LoVo (cell line): ENCODE measurements around the gene WNT3A.

Experiments used
- DNase-seq: peaks from one replicate; pipeline ENCODE4 v3.0.0-alpha.2; 2016; ENCODE audit warnings: low spot score

The WNT3A gene

DNA sequence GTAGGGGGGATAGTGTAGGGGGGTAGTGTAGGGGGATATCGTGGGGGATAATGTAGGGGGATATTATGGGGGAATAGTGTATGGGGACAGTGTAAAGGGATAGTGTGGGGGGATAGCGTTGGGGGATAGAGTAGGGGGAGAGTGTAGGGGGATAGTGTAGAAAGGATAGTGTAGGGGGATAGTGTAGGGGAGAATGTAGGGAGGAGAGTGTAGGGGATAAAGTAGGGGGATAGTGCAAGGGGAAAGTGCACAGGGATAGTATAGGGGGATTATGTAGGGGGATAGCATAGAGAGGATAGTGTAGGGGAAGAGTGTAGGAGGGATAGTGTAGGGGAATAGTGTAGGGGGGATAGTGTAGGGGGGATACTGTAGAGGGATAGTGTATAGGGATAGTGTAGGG is 63.4 kb downstream of the WNT3A start:
- DNase-seq: no peak

DNA sequence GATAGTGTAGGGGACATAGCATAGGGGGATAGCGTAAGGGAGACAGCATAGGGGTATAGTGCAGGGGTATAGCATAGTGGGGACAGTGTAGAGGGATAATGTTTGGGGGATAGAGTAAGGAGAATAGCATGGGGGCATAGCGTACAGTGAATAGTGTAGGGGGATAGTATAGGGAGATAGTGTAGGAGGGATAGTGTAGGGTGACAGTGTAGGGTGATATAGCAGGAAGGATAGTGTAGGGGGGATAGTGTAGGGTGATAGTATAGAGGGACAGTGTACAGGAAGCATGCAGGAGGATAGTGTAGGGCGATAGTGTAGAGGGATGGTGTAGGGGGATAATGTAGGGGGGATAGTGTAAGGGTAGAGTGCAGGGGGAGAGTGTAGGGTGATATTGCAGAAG is 64.1 kb downstream of the WNT3A start:
- DNase-seq: no peak

GRCh38 chr1:228071839-228072657 is 65.2 kb downstream of the WNT3A start:
- DNase-seq: no peak

- no peak for DNase-seq
Observed at GRCh38 chr1:228072658-228073043, 65.9 kb downstream of the WNT3A start.

GRCh38 chr1:228073061-228073856 is 66.5 kb downstream of the WNT3A start:
- no peak for DNase-seq

DNA sequence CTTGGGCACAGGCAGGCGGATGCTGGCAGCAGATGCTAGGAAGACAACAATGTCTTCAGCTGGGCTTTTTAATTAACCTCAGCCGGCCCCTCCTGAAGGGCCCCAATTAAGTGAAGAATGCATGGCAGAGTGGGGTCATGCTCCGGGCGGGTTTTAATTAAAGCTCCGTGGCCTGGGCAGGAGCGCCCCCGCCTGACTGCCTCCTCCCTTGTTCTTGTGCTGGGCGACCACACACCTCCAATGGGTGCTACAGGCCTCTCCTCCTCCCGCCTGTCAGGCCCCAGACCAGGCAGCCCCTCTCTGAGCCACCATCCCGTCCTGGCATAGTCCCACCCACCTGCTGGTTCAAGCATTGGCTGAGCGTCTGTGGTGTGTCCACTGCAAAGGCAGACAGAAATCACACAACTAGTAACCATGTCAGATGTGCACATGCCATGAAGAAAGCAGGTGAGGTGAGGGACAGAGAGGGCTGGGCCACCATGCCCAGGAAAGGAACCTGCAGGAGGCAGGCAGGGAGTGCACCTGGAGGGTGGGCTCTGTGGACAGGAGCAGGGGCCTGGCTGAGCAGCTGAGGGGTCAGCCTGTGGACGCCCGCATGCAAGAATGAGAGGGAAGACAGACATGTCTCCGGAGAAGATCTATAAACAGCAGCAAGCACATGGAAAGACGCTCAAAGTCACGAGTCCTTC is 67.2 kb downstream of the WNT3A start:
- DNase-seq: no peak

DNA sequence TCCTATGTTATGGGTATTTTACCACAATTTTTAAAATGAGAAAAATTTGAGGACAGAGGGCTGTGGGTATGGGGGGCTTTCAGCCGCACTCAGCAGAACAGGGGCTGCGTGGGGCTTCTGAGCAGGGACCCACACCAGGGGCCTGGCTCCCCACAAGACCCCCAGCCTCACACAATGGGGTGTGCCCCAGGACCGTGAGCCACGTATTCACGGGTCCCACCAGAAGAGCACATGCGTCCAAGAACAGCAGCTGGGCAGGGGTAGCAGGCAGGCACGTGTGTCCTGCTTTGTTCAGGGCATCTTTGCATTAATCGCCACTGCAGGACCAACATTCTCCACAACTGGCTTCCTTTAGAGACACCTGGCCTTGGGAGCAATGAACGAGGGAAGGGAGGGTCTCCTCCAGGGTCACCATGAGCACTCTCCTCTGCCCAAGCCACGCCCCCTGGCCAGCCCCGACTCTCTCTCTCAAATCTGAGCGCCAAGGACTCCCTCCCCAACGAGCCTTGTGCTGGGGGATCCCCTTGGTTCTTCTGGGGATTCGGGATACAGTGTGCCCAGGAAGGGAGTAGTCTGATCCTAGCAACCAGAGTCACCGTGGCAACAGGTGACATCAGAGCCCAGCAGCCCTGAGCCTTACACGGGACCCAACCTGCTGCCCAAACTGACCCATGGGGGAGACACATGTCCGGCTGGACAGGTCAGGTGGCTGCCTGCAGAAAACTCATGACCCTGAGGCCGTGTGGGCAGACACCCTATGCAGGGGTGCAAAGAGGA is 68.3 kb downstream of the WNT3A start:
- DNase-seq: no peak

DNA sequence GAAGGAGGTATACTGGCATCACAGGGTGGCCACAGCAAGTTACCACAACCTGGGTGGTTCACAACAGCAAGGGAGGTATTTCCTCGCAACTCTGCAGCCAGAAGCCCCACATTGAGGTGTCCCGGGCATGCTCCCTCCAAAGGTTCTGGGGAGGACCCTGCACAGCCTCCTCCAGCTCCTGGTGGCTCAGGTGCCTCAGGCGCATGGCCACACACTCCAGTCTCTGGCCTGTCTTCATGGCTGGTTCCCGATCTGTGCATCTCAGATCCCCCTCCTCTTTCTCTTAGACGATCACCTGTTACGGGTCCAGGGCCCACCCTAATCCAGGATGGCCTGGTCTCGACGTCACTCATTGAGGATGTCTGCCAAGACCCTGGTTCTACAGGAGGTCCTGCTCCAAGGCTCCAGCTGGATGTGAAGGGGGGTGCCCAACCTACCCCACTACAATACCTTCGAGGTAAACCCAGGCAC is 69.0 kb downstream of the WNT3A start:
- DNase-seq: no peak

DNA sequence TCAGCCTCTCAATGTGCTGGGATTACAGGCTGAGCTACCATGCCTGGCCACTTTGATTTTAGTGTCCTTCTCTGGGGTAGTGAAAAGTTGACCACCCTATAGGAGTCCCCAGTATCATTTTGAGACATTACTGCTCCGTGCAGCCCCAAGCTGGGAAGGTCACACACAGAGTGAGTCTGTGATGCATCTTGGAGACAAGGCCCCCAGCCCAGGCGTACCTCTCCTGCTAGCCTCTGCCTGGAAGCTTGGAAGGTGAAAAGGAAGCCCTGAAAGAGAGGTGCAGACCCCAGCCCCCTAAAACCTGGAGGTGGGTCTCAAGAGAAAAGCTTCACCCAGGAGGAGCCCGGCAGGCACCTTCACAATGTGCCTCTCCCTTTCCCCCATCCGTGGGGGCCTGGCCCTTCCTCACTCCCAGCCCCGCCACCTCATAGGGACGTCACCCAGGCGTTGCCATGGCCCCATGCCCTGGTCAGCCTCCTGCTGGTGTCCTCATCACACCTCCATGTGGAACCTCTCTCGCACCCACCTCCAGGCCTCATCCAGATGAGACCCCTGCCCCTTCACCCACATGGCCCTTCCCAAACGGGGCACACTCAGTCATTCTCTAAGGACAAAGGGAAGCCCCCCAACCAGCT is 70.1 kb downstream of the WNT3A start:
- DNase-seq: no peak

GRCh38 chr1:228077565-228078330 is 71.0 kb downstream of the WNT3A start:
- DNase-seq: no peak

- DNase-seq: no peak
Observed at GRCh38 chr1:228079013-228079412, 72.2 kb downstream of the WNT3A start.

DNA sequence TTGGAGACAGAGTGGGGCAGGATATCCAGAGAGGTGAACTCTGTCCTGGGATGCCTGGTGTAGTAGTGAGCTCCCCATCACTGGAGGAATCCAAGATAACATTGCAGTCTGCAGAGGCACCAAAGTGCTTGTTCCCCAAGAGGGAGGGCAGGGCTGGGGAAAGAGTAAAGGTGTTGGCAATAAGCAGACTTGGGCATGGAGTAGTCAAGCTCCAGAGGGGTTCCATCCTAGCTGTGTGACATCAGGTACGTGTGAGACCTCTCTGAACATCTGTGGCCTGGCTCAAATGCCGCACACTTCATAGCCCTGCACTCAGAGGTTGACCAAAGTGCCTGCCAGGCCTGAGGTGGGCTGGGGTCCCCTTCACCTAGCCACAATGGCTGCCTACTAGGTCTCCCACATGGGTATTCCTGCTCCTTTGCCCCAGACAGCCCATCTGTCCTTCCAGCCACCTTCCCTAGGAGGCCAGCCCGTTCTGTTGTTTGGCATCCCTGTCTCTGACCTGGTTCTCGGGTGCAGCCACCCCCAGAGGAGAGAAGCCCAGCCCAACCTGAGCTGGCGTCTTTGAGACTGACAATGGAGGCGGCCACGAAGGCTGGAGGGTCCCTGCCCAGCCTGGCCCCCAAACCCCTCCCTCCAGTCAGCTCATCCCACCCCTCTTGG is 72.9 kb downstream of the WNT3A start:
- no peak for DNase-seq

- DNase-seq: no peak
Observed at GRCh38 chr1:228081144-228081543, 74.3 kb downstream of the WNT3A start.

GRCh38 chr1:228081578-228082213 is 74.9 kb downstream of the WNT3A start:
- DNase-seq: no peak

- peak; percentile 94 for DNase-seq
Observed at GRCh38 chr1:228082214-228082917, 75.6 kb downstream of the WNT3A start, which contains the start of gene ARF1. ARF1 (plus strand) TSS chr1:228082708; CDS start chr1:228097115, 14,407 bp downstream.

DNA sequence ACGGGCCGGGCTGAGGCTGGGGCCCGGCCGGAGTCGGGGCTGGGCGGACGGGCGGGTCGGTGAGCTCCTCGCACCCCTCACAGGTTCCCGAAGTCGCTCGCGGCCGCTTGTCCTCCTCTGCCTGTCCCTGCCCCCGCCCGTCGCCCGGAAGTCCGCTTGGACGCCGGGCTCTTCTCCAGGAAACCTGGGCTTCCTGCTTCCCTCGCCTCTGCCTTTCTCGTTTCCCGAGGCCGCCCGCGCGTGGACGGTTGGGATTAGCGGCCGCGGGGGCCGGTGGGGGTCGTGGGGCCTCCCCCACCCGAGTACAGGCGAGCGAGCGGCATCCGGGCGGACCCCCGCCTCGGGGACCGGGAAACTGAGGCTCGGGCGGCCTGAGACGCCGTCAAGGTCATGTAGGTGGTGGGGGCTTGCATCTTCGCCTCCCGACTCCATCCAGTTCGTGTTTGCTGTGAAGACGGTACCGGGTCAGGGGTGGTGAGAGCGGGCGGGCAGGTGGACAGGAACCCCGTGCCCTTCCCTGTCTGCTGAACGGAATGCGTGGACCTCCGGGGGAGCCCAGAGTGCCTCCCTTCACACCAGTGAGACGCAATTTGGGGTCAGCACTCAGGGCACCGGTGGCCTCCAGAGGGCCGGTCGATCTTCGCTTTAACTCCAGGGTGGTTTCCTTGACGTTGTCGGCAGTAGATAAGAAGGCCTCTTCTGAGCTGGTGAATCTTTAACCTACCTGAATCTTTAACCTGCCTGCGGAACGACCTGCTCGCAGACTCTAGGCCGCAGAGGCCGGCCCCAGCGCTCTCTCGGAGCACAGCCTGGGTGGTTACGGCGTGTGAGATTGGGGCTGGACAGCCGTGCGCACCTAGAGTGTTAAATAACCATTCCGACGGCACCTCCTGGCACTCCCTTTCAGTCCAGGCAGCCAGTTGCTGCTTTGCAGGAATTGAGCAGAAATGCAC is 76.4 kb downstream of the WNT3A start:
- DNase-seq: no peak

- no peak for DNase-seq
Observed at GRCh38 chr1:228083871-228084278, 77.1 kb downstream of the WNT3A start.

DNA sequence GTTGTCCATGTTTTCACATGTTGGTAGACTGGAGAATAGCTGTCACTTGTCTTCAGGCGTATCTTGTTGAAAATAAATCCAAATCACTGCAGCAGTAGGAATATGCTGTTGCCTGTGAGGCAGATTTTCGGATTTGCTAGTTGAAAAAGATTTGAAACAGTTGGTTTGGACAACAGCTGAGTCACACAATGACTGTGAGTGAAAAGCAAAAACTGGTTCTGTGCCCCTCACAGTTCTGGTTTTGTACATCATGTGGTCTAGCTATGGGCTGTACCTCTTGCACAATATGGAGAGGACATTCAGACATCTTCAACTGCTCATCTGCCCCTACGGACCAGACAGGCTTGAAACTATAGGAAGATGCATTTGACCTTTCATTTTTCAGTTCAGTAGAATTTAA is 77.5 kb downstream of the WNT3A start:
- no peak for DNase-seq
